Stomach (tissue), 9 donors: ENCODE results near the gene STUM. TPM values are rescaled to one million over a fixed set of nuclear protein-coding genes. Genes with fewer than 3 reads are reported as not detected.
"Not testable (repeated sequence)": the region's sequence is repeated elsewhere in the genome, so short reads cannot be mapped to it uniquely, and the experiment has no call there.

Source experiments
- DNase-seq, 2 donors: peaks; one replicate each; pipeline versions ENCODE4 v3.0.0 to v3.0.0-alpha.2; 2013 to 2019
- H3K27ac ChIP-seq, 5 donors: fragments of 200-600 bp in 4 of 5; sonication (generic) in 4 of 5; one replicate each; pipeline ENCODE4 v1.5.1; 2013 to 2019; ENCODE audit warnings: mild to moderate bottlenecking in 1 of 5, moderate library complexity in 1 of 5
- H3K27me3 ChIP-seq, 3 donors: fragments of 200-600 bp; sonication (generic); one replicate each; pipeline ENCODE4 v1.5.1; 2017 to 2019; ENCODE audit warnings: mixed run types in 1 of 3
- H3K36me3 ChIP-seq, 4 donors: fragments of 200-600 bp; sonication (generic); 1 replicate in 3 of 4; 2 replicates in 1 of 4; pipeline ENCODE4 v1.5.1; 2016 to 2019
- H3K4me1 ChIP-seq, 4 donors: fragments of 200-600 bp; sonication (generic); one replicate each; pipeline ENCODE4 v1.5.1; 2016 to 2019
- H3K4me3 ChIP-seq, 4 donors: fragments of 200-600 bp; sonication (generic) in 3 of 4; one replicate each; pipeline ENCODE4 v1.5.1; 2016 to 2019; ENCODE audit warnings: mild to moderate bottlenecking in 1 of 4
- H3K9me3 ChIP-seq, 4 donors: fragments of 200-600 bp; sonication (generic); one replicate each; pipeline ENCODE4 v1.5.1; 2016 to 2019
- CTCF ChIP-seq, 7 experiments: fragments of 450-650 bp in 4 of 7; fragments of 200-600 bp in 3 of 7; sonication (generic) in 3 of 7; IDR thresholded peaks; one replicate each; pipeline ENCODE4 v1.5.1; 2016 to 2019; ENCODE audit warnings: antibody characterized with exemption in 7 of 7, control low read depth in 2 of 7, mild to moderate bottlenecking in 1 of 7
- EP300 ChIP-seq: sonication (generic); formaldehyde crosslinking; IDR thresholded peaks from one replicate; pipeline ENCODE4 v1.6.1; 2017; ENCODE audit warnings: antibody characterized with exemption
- POLR2A ChIP-seq, 4 donors: fragments of 450-650 bp; IDR thresholded peaks; one replicate each; pipeline ENCODE4 v1.6.1; 2016; ENCODE audit warnings: antibody characterized with exemption in 4 of 4, control low read depth in 2 of 4, mild to moderate bottlenecking in 1 of 4, moderate library complexity in 1 of 4
- POLR2AphosphoS5 ChIP-seq, 3 donors: sonication (generic); formaldehyde crosslinking; IDR thresholded peaks; one replicate each; pipeline ENCODE4 v1.6.1; 2016; ENCODE audit warnings: antibody characterized with exemption in 3 of 3
- WGBS, 5 donors: extraction: QIAGEN DNeasy Blood & Tissue Kit in 3 of 5; methylation state at CpG; one replicate each; pipeline versions ENCODE4 v1.1.5 to v1.1.7; 2013 to 2018; 5-methylcytosine and 5-hydroxymethylcytosine counted together
- intact Hi-C: fragments of 100-400 bp; cut with DNase I; formaldehyde crosslinking; loops from one replicate; pipeline ENCODE4 v1.15.1; 2023; ENCODE audit warnings: low total_unique reads
- polyA plus RNA-seq, 3 donors: library from polyadenylated mRNA; stranded (reverse); fragments of 200-250 nt; gene quantifications; one replicate each; pipeline ENCODE4 v1.2.3, GENCODE V29; 2013
- total RNA-seq, 5 donors: library from RNA; depleted of rRNA; stranded (reverse); fragments of >200 nt; gene quantifications; one replicate each; pipeline versions ENCODE4 v1.1.0 to v1.2.3, GENCODE V29; 2014 to 2016
- donor health status: healthy with polysubstance abuse.
- donor health status: Bipolar disorder and iron deficiency.
- donor health status: healthy.

The STUM gene
- total and polyA plus RNA-seq, 8 donors: under 0.01 to 2.8 (median 1.5) TPM

GRCh38 chr1:226638608-226639007, 90.0 kb downstream of the STUM start:
- Histone ChIP-seq H3K27ac (peak overlapping the region in 2 of 5 donors; percentile 18 to 85), H3K4me1 (peaks cover 23 to 59% (median 36%) of the 10 kb centered on the region in 4 donors), H3K36me3 (peaks cover 27 to 85% (median 73%) of the 10 kb centered on the region in 4 donors), H3K9me3 (no peaks in the 10 kb centered on the region), H3K4me3 (no peak overlapping the region), H3K27me3 (no peaks in the 10 kb centered on the region)
- 85 to 95% (median 88%) methylated on average over 11 to 16 of the region's 16 CpGs for WGBS, 5 donors
- DNase-seq: no peak
- TF ChIP-seq POLR2A (IDR thresholded peaks at IDR 0.05) (no peak), EP300 (no peak), POLR2AphosphoS5 (IDR thresholded peaks at IDR 0.05) (no peak), CTCF (IDR thresholded peaks at IDR 0.05) (no peak)
- intact Hi-C loops: no loop called here

GRCh38 chr1:226639206-226639605, 90.6 kb downstream of the STUM start:
- peaks cover 27 to 91% (median 75%) of the 10 kb centered on the region in 4 donors for H3K36me3 ChIP-seq
- H3K9me3 ChIP-seq, H3K4me3 ChIP-seq, DNase-seq, H3K27me3 ChIP-seq, intact Hi-C loops: not testable (repeated sequence)
- H3K4me1 ChIP-seq: peaks cover 18 to 59% (median 36%) of the 10 kb centered on the region in 4 donors
- WGBS, 5 donors: 92 to 95% (median 93%) methylated on average over 8 of the region's 8 CpGs
- H3K27ac ChIP-seq: peak overlapping the region in 2 of 5 donors; percentile 23 to 85

- 87 to 98% (median 94%) methylated on average over 14 to 18 of the region's 18 CpGs for WGBS, 5 donors
- DNase-seq: no peak
- peaks cover 14 to 59% (median 36%) of the 10 kb centered on the region in 4 donors for H3K4me1 ChIP-seq
- H3K4me3 ChIP-seq: no peak overlapping the region
- peaks cover 27 to 93% (median 75%) of the 10 kb centered on the region in 4 donors for H3K36me3 ChIP-seq
- intact Hi-C loops: no loop called here
- H3K27ac ChIP-seq: peak overlapping the region in 2 of 5 donors; percentile 23 to 85
- no peaks in the 10 kb centered on the region for H3K9me3 ChIP-seq
- no peak for TF ChIP-seq CTCF (IDR thresholded peaks at IDR 0.05)
- TF ChIP-seq POLR2AphosphoS5 (IDR thresholded peaks at IDR 0.05): no peak
- no peak for TF ChIP-seq EP300
- TF ChIP-seq POLR2A (IDR thresholded peaks at IDR 0.05): no peak
- no peaks in the 10 kb centered on the region for H3K27me3 ChIP-seq
These were observed 91.1 kb downstream of the STUM start for GRCh38 chr1:226639631-226640061.

GRCh38 chr1:226640321-226641136, 92.0 kb downstream of the STUM start:
- DNase-seq: no peak
- 86 to 92% (median 89%) methylated on average over 21 to 23 of the region's 23 CpGs for WGBS, 5 donors
- peaks cover 9 to 59% (median 35%) of the 10 kb centered on the region in 4 donors for H3K4me1 ChIP-seq
- H3K9me3 ChIP-seq: no peaks in the 10 kb centered on the region
- intact Hi-C loops: no loop called here
- TF ChIP-seq POLR2AphosphoS5 (IDR thresholded peaks at IDR 0.05): no peak
- TF ChIP-seq CTCF (IDR thresholded peaks at IDR 0.05): no peak
- no peak for TF ChIP-seq EP300
- no peak for TF ChIP-seq POLR2A (IDR thresholded peaks at IDR 0.05)
- H3K36me3 ChIP-seq: peaks cover 27 to 88% (median 79%) of the 10 kb centered on the region in 4 donors
- no peak overlapping the region for H3K4me3 ChIP-seq
- H3K27ac ChIP-seq: peak overlapping the region in 2 of 5 donors; percentile 23 to 85
- no peaks in the 10 kb centered on the region for H3K27me3 ChIP-seq
